ENCODE measurements around the gene SLC6A16.
A peak's percentile ranks its signal among the peaks of the same experiment; 100 is the strongest.

Gene SLC6A16

GRCh38 chr19:49362048-49362928, 37.3 kb upstream of the SLC6A16 start, which contains the start of gene TEAD2:
Gene TEAD2, minus strand, starts transcription at chr19:49362416. Its CDS starts 2,341 bp downstream, at chr19:49360075.
- H3K27me3 ChIP-seq (ENCODE audit: low read depth, low read length), result no peaks in the 10 kb centered on the region
- H2AFZ ChIP-seq (ENCODE audit: low read depth, low read length), result peak within 1 kb of the TSS; percentile 24; the same call in 1 of the 2 replicates
- H3K4me1 ChIP-seq (ENCODE audit: low read length), result peaks cover 44% of the 10 kb centered on the region
- TF ChIP-seq CTCF (IDR thresholded peaks at IDR 0.05; ENCODE audit: low read depth, low read length) (no peak), EZH2phosphoT487 (IDR thresholded peaks at IDR 0.05; ENCODE audit: low read depth) (no peak)
- no peaks in the 10 kb centered on the region for H3K9me3 ChIP-seq (ENCODE audit: insufficient read depth, low read length)
- no peaks in the 10 kb centered on the region for H3K79me2 ChIP-seq (ENCODE audit: low read length)
- peak within 1 kb of the TSS; percentile 48 for H3K27ac ChIP-seq (ENCODE audit: low read length)
- H3K4me3 ChIP-seq (ENCODE audit: low read length), result peak within 1 kb of the TSS; percentile 80
- peak within 1 kb of the TSS; percentile 82 for H3K9ac ChIP-seq (ENCODE audit: low read length)
- H3K4me2 ChIP-seq (ENCODE audit: low read length), result peak within 1 kb of the TSS; percentile 90
- no peaks in the 10 kb centered on the region for H4K20me1 ChIP-seq (ENCODE audit: insufficient read depth, low read length)
- no peaks in the 10 kb centered on the region for H3K36me3 ChIP-seq (replicated peaks; ENCODE audit: low read depth, low read length)

- Histone ChIP-seq H2AFZ (ENCODE audit: low read depth, low read length) (peak overlapping the region; percentile 24; the same call in 1 of the 2 replicates), H3K4me3 (ENCODE audit: low read length) (peak overlapping the region; percentile 80), H3K27me3 (ENCODE audit: low read depth, low read length) (no peaks in the 10 kb centered on the region), H3K9ac (ENCODE audit: low read length) (peak overlapping the region; percentile 82), H3K4me2 (ENCODE audit: low read length) (peak overlapping the region; percentile 90), H4K20me1 (ENCODE audit: insufficient read depth, low read length) (no peaks in the 10 kb centered on the region), H3K4me1 (ENCODE audit: low read length) (peaks cover 52% of the 10 kb centered on the region), H3K27ac (ENCODE audit: low read length) (peak overlapping the region; percentile 48), H3K36me3 (replicated peaks; ENCODE audit: low read depth, low read length) (no peaks in the 10 kb centered on the region), H3K9me3 (ENCODE audit: insufficient read depth, low read length) (no peaks in the 10 kb centered on the region), H3K79me2 (ENCODE audit: low read length) (no peaks in the 10 kb centered on the region)
- TF ChIP-seq EZH2phosphoT487 (IDR thresholded peaks at IDR 0.05; ENCODE audit: low read depth) (no peak), CTCF (IDR thresholded peaks at IDR 0.05; ENCODE audit: low read depth, low read length) (no peak)
Measured at GRCh38 chr19:49361438-49362047, 36.6 kb upstream of the SLC6A16 start.

- Histone ChIP-seq H3K36me3 (replicated peaks; ENCODE audit: low read depth, low read length) (no peaks in the 10 kb centered on the region), H3K27me3 (ENCODE audit: low read depth, low read length) (no peaks in the 10 kb centered on the region), H4K20me1 (ENCODE audit: insufficient read depth, low read length) (no peaks in the 10 kb centered on the region), H3K4me2 (ENCODE audit: low read length) (peak overlapping the region; percentile 90), H3K9me3 (ENCODE audit: insufficient read depth, low read length) (no peaks in the 10 kb centered on the region), H3K4me3 (ENCODE audit: low read length) (peak overlapping the region; percentile 80), H3K4me1 (ENCODE audit: low read length) (peaks cover 56% of the 10 kb centered on the region), H2AFZ (ENCODE audit: low read depth, low read length) (no peak overlapping the region), H3K79me2 (ENCODE audit: low read length) (no peaks in the 10 kb centered on the region), H3K9ac (ENCODE audit: low read length) (peak overlapping the region; percentile 82), H3K27ac (ENCODE audit: low read length) (peak overlapping the region; percentile 48)
- no peak for TF ChIP-seq CTCF (IDR thresholded peaks at IDR 0.05; ENCODE audit: low read depth, low read length)
- TF ChIP-seq EZH2phosphoT487 (IDR thresholded peaks at IDR 0.05; ENCODE audit: low read depth), result no peak
Measured at GRCh38 chr19:49359851-49360820, 35.1 kb upstream of the SLC6A16 start.
